Ectodermal cell (in vitro differentiated cells): ENCODE data around the gene ACSS1.

Experiments used
- H3K27ac ChIP-seq: 2 replicates; pipeline ENCODE4 v1.7.0; 2013; ENCODE audit warnings: mild to moderate bottlenecking, low read depth, low read length; ENCODE audit not compliant: insufficient read depth, poor library complexity, severe bottlenecking
- H3K27me3 ChIP-seq: 2 replicates; pipeline ENCODE4 v1.7.0; 2013; ENCODE audit warnings: mild to moderate bottlenecking, low read length; ENCODE audit not compliant: insufficient read depth, control insufficient read depth, poor library complexity, severe bottlenecking
- H3K36me3 ChIP-seq: one replicate; pipeline ENCODE4 v1.7.0; 2013; ENCODE audit warnings: low read length; ENCODE audit not compliant: control insufficient read depth, insufficient read depth
- H3K4me1 ChIP-seq: one replicate; pipeline ENCODE4 v1.7.0; 2013; ENCODE audit warnings: low read length; ENCODE audit not compliant: control insufficient read depth, insufficient read depth
- H3K4me3 ChIP-seq: 2 replicates; pipeline ENCODE4 v1.7.0; 2013; ENCODE audit warnings: low read depth, low read length, control low read depth; ENCODE audit not compliant: insufficient read depth
- H3K9me3 ChIP-seq: 2 replicates; pipeline ENCODE4 v1.7.0; 2013; ENCODE audit warnings: mild to moderate bottlenecking, low read length, moderate library complexity; ENCODE audit not compliant: control insufficient read depth
- WGBS, 2 experiments: methylation state at CpG; one replicate each; pipeline ENCODE4 v1.1.7; 2013; ENCODE audit warnings: missing lambda C conversion rate in 2 of 2; 5-methylcytosine and 5-hydroxymethylcytosine counted together

ACSS1 gene

DNA sequence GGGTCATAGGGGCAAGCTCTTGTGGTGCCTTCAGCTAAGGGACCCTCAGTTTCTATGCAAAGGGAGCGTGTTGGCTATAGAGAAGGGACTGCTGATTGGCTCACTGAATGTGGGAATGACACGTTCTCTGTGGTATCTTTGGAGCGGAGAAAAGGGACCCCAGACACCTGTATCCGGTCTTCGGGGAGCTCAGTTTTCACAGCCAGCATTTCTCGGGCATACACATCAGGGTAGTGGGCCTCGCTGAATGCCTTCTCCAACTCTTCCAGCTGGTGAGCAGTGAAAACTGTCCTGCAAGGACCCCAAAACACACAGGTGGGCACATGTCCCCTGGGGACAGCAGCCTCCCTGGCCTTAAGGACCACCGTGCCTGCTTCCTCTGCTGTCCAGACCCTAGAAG lies 20.7 kb upstream of the ACSS1 start:
- Histone ChIP-seq H3K4me3 (no peak overlapping the region), H3K27ac (no peak overlapping the region), H3K27me3 (peaks cover 84% of the 10 kb centered on the region), H3K4me1 (peaks cover 4% of the 10 kb centered on the region), H3K36me3 (no peaks in the 10 kb centered on the region), H3K9me3 (no peaks in the 10 kb centered on the region)
- 81 to 82% methylated on average over 8 of the region's 8 CpGs for WGBS, 2 experiments

DNA sequence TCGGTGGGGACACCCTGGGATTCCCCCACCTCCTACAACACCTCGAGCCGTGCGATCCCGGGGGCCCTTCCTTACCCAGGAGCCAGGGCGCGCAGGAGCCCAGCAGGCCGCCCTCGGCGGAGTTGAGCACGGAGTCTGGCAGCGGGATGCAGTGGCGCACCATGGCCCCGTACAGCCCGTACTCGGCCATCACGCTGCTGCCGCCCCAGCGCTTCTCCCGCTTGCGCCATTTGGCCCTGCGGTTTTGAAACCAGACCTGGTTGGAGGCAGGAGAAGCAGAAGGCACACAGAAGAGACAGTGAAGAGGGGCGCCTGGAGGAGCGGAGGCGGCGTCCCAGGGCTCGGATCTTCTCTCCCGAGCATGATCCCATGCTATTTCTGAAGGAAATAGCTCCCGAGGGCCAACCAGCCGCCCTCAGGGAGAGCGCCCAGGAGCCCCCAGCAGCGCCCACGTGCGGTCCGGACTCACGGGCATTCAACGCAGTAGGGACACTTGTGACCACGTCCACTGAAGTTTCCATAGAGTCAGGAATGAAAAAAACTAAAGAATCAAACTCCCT lies 19.8 kb upstream of the ACSS1 start:
- H3K4me3 ChIP-seq: peak overlapping the region; percentile 7
- H3K4me1 ChIP-seq: peaks cover 4% of the 10 kb centered on the region
- WGBS, 2 experiments: 5% methylated on average over 38 of the region's 38 CpGs
- H3K27ac ChIP-seq: no peak overlapping the region
- no peaks in the 10 kb centered on the region for H3K36me3 ChIP-seq
- H3K27me3 ChIP-seq: peaks cover 76% of the 10 kb centered on the region
- H3K9me3 ChIP-seq: no peaks in the 10 kb centered on the region

DNA sequence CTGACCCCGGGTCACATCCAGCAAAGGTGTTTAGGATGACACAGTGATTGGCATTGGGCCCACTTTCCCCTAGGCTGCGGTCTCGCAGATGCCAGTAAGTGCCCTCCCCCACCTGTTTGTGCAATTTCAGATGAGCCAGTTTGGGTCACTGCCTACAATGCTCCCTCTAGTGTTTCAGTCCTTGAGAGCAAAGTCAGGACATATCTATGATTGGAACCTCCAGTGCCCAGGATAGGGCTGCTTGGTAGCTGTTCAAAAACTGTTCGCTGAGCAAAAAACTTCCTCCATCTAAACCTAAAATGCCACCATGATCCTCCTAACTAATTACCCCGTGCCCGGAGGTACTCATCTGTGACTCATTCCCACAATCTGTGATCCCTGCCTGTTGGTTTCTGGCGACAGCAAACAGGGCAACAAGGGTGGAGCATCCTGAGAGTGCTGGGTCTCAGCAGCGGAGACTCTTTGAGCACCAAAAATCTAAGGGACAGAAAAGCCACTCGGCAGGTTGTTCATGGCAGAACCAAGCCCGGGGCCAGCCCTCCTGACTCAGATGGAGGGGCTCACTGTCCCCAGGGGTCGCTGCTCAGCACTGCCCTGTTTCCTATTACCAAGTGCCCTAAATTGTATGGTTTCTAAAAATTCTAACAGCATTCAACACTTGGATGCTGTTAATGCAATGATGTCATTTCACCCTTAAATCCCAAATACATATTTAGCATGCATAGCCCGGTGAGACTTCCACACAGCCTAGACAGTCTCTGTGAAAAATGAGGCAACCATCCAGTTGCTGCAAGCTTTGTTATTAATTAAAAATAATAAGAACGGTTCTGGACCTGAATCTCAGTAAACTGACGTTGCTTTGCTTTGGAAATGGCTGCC lies 19.0 kb upstream of the ACSS1 start:
- peak overlapping the region; percentile 7 for H3K4me3 ChIP-seq
- H3K4me1 ChIP-seq: peaks cover 4% of the 10 kb centered on the region
- H3K36me3 ChIP-seq: no peaks in the 10 kb centered on the region
- H3K9me3 ChIP-seq: no peaks in the 10 kb centered on the region
- WGBS, 2 experiments: 41 to 44% methylated on average over 14 of the region's 14 CpGs
- no peak overlapping the region for H3K27ac ChIP-seq
- H3K27me3 ChIP-seq: peaks cover 76% of the 10 kb centered on the region

DNA sequence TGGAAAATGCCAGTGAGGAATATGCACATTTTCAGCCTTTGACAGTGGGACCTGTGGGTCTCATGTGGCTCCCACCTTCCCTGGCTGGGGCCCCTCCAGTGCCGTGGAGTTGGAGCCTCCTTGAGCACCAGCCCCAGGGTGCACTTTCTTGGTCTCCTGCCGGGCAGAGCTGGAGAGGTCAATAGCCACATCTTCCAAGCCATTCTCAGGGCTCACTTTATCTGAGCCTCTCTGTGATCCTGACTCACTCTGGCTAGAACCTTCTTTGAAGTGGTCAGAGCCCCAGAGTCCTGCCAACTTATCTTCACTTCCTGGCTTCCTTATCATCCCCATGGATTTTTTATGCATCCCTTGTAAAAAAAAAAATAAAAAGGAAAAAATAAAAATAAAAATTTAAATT lies 18.3 kb upstream of the ACSS1 start:
- WGBS, 2 experiments: 82 to 84% methylated on average over 2 of the region's 2 CpGs
- Histone ChIP-seq H3K4me1 (no peaks in the 10 kb centered on the region), H3K27ac (no peak overlapping the region), H3K36me3 (no peaks in the 10 kb centered on the region), H3K4me3 (no peak overlapping the region), H3K27me3 (peaks cover 76% of the 10 kb centered on the region), H3K9me3 (no peaks in the 10 kb centered on the region)

DNA sequence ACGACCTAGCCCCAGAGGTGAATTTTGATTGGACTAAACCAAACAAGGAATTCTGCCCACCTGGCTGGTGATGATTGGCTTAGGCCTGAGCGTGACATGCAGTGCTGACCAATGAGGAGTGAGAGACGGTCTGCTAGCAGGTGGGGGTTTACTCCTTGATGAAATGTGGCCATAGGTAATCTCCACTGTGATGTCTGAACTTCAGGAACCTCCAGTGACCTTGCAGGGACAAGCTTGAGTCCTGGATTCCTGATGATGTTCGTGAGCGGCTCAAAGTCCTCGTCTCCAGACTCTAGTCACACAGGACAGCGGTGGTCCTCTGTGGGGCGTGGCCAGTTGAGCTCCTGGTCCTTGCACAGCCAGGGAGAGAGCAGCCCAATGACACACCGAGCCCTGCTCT lies 15.6 kb upstream of the ACSS1 start:
- Histone ChIP-seq H3K36me3 (no peaks in the 10 kb centered on the region), H3K27ac (no peak overlapping the region), H3K9me3 (no peaks in the 10 kb centered on the region), H3K27me3 (peaks cover 70% of the 10 kb centered on the region), H3K4me3 (no peak overlapping the region), H3K4me1 (no peaks in the 10 kb centered on the region)
- 83 to 84% methylated on average over 9 of the region's 9 CpGs for WGBS, 2 experiments

DNA sequence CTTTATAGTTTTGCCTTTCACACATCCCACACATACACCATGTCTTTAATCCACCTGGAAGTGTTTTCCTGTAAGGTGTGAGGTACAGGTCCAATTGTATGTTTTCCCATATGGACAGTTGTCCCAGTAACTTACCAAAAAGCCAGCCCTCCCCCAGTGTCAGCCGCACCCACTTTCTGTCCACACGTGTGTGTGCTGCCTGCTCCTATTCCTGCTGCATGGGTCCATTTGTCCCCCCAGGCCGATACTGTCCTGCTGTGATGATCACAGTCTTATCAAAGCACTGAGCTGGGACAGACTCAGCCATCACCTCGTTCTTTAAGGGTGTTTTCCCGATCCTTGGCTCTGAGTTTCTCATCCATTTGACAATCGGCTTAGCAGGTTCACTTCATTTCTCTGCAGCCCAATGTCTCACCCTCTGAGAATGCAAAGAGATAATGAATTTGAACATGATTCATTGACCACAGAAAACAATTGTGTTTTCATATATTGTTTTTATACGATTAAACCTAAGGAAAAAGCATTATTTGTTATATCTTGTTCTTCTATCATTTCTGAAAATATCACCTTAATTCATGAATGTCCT lies 14.4 kb upstream of the ACSS1 start:
- no peaks in the 10 kb centered on the region for H3K4me1 ChIP-seq
- no peaks in the 10 kb centered on the region for H3K36me3 ChIP-seq
- H3K9me3 ChIP-seq: no peaks in the 10 kb centered on the region
- 60 to 64% methylated on average over 6 of the region's 7 CpGs for WGBS, 2 experiments
- peaks cover 63% of the 10 kb centered on the region for H3K27me3 ChIP-seq
- H3K4me3 ChIP-seq: no peak overlapping the region
- H3K27ac ChIP-seq: no peak overlapping the region

DNA sequence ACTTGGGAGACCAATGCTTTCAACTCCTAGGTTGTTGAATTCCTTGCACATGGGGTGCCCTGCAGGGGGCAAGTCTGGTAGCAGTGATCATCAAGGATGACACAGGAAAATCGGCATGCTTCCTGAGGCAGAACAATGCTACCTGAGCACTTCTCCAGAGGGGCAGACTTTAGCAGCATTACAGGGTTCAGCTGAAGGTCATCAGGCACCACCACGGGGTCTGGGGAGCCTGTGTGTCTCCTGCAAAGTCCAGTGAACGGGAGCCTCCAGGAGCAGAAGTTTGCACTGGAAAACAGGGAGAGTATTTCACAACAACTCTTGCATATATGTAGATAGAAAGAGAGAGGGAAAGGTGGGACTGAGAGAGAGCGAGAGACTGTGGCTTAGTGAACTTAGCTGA lies 13.8 kb upstream of the ACSS1 start:
- no peaks in the 10 kb centered on the region for H3K36me3 ChIP-seq
- H3K4me3 ChIP-seq: no peak overlapping the region
- H3K27me3 ChIP-seq: peaks cover 57% of the 10 kb centered on the region
- WGBS, 2 experiments: 32% methylated on average over 4 of the region's 4 CpGs
- H3K4me1 ChIP-seq: no peaks in the 10 kb centered on the region
- H3K27ac ChIP-seq: no peak overlapping the region
- no peaks in the 10 kb centered on the region for H3K9me3 ChIP-seq

DNA sequence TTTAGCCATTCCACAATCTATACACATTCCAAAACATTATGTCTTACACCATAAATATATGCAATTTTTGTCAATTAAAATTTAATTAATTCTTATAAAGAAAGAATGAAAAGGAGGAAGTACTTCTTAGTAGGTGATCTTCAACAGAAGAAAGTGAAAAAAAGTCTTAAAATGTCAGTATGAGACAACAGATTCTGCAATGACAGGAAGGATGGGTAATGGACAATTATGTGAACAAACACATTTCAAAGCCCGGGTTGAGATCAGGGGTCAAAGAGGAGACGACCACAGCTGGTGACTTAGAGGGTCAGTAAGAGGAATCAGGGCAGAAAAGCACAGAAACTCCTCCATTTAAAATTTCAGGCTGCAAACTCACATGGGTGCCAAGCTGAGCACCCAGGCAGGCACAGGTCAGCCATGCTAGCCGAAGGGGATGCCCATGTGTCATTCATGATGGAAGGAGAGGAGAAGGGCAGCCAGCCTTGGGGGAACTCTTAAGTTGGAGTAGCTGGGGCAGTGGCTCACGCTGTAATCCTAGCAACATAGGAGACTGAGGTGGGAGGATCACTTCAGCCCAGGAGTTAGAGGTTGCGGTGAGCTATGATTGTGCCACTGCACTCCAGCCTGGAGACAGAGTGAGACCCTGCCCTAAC lies 13.0 kb upstream of the ACSS1 start:
- Histone ChIP-seq H3K36me3 (no peaks in the 10 kb centered on the region), H3K4me1 (no peaks in the 10 kb centered on the region), H3K27me3 (peaks cover 54% of the 10 kb centered on the region), H3K9me3 (no peaks in the 10 kb centered on the region), H3K4me3 (no peak overlapping the region), H3K27ac (no peak overlapping the region)
- WGBS, 2 experiments: 72 to 75% methylated on average over 5 of the region's 5 CpGs

DNA sequence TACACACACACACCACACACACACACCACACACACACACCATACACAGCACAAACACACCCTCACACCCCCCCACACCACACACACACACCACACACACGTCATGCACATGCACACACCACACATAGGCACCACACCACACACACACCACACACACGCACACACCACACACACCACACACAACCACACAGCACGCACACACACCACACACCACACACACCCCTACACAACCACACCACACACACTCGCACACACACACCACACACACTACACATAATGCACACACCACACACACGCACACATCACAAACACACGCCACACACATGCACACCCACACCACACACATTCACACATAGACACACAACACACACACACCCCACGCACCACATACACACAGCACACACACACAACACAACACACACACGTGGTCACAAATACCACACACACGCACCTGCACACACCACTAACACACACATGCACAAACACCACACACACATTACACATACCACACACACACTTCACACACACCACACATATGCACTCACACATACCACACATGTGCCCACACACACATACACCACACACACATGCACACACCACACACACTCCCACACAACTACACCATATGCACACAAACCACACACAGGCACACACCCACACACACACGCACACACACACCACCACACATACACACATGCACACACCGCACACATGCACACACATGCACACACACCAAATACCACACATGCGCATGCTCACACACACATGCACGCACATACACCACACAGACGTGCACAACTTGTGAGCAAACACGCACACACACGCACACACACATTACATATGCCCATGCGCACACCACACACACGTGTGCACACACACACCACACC lies 9.4 kb upstream of the ACSS1 start:
- Histone ChIP-seq H3K36me3 (no peaks in the 10 kb centered on the region), H3K27me3 (peaks cover 72% of the 10 kb centered on the region), H3K9me3 (no peaks in the 10 kb centered on the region), H3K27ac (no peak overlapping the region), H3K4me3 (no peak overlapping the region), H3K4me1 (no peaks in the 10 kb centered on the region)
- 86 to 91% methylated on average over 18 of the region's 18 CpGs for WGBS, 2 experiments
